Measurements from ENCODE around the gene ZBTB26.

ZBTB26 gene

GRCh38 chr9:122931226-122932121 lies at the start of gene ZBTB26:
ZBTB26 (minus strand) TSS chr9:122931512; CDS start chr9:122919934, 11,578 bp downstream.
- peak; percentile 90 for DNase-seq

DNA sequence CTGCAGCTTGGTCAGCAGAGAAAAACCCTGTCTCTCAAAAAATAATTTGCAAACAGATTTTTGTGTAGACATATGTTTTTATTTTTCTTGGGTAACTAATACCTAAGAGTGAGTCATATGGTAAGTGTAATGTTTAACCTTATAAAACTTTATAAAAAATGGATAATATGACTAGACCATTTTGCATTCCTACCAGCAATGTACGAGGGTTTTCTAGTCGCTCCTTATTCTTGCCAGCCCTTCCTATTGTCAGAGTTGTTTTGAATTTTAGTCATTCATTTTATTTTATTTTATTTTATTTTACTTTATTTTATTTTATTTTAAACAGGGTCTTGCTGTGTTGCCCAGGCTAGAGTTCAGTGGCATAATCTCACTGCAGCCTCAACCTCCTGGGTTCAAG lies 47.3 kb upstream of the ZBTB26 start:
- DNase-seq = no peak

- no peak for DNase-seq
Measured at GRCh38 chr9:122975196-122975595, 43.9 kb upstream of the ZBTB26 start.

DNA sequence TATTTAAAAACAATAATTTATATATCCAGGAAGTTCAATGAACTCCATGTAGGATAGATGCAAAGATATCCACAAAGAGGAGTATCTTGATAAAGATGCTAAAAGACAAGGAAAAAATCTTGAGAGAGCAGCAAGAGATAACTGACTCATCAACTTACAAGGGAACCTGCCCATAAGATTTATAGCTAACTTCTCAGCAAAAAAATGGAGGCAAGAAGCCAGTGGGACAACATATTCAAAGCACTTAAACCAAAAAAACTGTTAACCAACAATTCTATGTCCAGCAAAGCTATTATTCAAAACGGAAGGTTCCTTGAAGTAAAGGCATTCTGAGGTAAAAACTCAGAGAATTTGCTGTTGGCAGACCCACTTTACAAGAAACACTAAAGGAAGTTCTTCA lies 29.8 kb upstream of the ZBTB26 start:
- DNase-seq = no peak

GRCh38 chr9:122955961-122956360 lies 24.6 kb upstream of the ZBTB26 start:
- DNase-seq = no peak

DNA sequence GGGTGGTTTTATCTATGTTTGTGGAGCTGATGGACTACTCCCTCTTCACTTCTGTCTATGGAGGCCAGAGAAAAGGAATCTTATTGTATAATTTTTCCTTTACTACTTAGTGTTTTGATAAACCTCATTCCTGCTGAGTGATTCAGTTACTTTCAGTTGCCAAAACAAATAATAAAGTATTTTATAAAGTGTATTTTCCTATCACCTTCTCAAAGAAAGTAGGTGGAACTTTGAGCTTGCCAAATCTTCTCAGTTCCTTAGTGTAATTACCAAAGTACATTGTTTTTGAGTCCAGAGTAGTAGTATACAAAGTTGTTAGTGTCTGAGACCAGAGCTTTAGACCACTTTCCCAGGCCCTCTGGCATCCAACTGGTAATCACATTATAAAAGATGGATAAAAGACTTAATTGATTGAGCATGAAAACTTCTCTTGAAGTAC lies 23.0 kb upstream of the ZBTB26 start:
- no peak for DNase-seq

DNA sequence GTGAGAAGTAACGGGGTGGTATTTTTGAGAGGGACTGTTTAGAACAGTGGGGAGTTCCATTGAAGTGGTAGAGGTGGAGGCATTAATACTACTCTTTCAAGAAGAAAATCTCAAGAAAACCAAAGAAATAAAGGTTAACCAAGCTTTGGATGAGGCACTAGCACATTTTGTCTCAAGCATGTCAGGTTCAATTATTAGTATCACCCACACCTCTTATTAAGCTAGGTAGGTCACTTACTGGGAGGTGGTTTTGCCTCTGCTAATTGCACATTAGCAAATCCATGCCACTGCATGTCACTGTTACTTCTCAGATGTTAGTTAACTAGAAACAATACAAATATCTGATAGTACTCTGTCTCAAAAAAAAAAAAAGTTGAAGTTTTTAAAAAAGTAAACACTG lies 19.7 kb upstream of the ZBTB26 start:
- no peak for DNase-seq

- no peak for DNase-seq
Measured at GRCh38 chr9:122950263-122950662, 19.0 kb upstream of the ZBTB26 start.

DNA sequence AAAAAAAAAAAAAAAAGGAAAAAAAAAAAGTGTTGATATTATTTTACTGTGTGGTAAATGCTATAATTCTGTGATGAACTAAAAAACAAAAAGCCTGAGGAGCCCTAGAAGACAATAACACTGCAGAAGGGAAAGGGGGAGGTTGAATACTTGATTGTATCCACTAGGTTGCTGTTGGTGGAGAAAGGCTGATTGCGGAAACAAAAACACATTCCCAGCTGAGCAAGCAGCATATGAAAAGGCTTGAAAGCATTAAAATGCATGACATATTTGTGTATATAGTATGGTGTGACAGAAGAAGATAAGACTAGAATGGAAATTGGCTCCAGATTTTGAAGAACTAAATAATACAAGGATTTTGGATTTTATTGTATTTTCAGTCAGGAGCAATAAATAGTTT lies 18.4 kb upstream of the ZBTB26 start:
- no peak for DNase-seq

GRCh38 chr9:122948313-122948712 lies 17.0 kb upstream of the ZBTB26 start:
- DNase-seq = no peak

- no peak for DNase-seq
Measured at GRCh38 chr9:122946461-122947005, 15.2 kb upstream of the ZBTB26 start.

GRCh38 chr9:122944960-122945888 lies 13.9 kb upstream of the ZBTB26 start:
- DNase-seq = no peak

DNA sequence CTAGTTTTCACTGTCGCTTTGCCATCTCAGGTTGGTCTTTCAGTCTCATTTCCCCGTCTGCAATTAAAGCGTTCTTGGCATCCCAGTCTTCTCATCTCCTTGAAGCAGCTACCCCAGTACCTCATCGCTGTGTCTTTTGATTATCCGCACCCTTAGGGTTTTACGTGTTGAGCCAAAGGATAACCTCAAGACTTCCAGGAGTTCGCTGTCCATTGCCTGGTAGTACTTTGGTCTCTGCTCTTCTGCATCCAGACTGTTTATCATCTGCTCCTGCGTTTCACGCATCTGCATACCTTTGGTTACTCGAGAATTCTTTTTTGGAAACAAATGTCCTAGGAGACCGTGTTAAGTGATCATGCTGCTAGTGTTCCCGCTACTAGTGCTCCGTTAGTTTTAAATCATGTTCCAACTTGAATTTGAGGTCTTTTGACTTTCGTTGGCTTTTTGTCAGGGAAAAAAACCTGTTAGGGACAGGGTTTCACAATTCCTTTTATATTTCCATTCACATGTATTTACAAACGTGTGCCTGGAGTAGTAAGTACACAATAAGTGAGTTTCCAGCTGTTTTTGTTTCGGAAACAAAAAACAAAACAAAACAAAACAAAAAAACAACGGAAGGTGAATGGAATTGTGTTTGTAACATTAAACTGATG lies 10.4 kb upstream of the ZBTB26 start:
- DNase-seq = no peak

DNA sequence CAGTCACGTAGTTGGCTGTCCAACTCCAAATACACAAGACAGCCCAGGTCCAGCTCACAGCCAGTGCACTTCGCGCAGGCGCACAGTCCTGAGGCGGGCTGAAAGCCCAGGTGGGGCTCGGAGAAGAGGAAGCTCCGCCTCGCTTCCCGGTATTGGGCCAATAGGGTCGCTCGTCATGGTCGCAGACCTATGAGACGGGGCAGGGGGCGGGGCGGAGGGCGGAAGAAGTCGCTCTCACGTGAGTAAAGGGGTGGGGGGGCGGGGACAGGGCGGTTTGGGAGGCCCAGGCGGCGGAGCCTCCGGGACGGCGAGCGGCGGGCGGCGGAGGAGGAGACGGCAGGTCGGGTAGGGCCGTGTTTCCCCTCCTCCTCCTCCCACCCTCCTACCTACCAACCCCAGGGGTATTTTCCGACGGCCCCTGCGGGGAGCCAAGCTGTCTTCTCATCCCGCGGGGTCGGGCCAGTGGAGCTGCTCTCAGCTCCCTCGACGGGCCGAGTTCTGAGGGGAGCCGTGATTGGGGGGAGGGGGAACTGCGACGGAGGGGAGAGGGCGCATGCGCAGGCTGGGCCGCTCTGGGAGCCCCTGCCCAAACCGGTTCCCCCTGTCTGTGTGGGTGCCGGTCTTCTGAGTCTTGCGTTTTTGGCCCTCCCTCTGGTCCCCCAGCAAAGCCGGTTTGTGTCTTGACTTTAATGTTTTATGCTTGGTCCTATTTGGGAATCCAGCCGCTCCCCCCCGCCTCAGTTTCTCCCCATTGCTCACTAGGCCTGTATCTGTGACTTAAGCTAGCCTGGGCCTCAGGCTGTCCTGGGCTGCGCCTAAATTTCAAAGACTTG lies 9.7 kb upstream of the ZBTB26 start, which contains the start of gene RABGAP1:
TSS of gene RABGAP1 (plus strand) at position 272 of the 833 bp plus-strand sequence. CDS start 16,040 bp downstream, outside the sequence.
- DNase-seq = peak; percentile 95

DNA sequence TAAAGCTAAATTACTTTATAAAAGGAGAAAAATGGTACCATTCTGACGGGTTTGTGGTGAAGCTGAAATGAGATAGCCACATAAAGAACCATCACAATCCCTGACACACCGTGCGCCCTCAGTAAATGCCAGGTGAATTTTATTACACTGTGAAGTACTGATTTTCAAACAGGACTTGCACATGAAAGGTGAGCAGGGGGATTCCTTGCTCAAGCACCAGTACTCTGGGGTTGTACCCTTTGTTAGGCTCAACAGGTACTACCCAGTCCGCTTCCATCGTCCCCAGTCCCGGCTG lies 9.1 kb upstream of the ZBTB26 start:
- no peak for DNase-seq

GRCh38 chr9:122939601-122940000 lies 8.3 kb upstream of the ZBTB26 start:
- no peak for DNase-seq

GRCh38 chr9:122936883-122937282 lies 5.6 kb upstream of the ZBTB26 start:
- no peak for DNase-seq

GRCh38 chr9:122936464-122936863 lies 5.2 kb upstream of the ZBTB26 start:
- DNase-seq = no peak

- DNase-seq = no peak
Measured at GRCh38 chr9:122930541-122931225, 629 bp downstream of the ZBTB26 start.

DNA sequence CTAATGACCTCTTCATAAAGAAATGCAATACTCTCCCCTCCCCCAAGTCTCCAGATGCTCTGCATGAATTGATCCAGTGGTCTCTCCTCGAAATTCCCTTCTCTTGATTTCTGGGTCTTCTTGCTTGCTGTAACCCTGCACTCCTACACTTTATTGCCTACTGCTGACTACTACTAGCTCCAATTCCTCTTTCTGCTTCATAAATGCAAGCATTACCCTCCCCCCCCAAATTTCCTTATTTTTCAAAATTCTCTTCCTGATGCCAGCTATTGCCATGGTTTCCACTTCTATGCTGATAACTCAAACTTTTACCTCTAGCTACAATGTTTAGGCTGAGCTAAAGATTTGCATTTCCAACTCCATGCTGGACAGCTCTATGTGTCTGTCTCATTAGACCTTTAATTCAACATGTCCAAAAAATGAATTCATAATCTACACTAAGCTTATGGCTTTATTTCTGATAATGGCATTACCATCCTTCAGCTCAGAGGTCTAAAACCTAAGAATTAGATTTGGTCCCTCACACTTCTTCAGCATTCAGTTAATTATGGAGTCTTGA lies 1.4 kb downstream of the ZBTB26 start:
- DNase-seq = no peak

DNA sequence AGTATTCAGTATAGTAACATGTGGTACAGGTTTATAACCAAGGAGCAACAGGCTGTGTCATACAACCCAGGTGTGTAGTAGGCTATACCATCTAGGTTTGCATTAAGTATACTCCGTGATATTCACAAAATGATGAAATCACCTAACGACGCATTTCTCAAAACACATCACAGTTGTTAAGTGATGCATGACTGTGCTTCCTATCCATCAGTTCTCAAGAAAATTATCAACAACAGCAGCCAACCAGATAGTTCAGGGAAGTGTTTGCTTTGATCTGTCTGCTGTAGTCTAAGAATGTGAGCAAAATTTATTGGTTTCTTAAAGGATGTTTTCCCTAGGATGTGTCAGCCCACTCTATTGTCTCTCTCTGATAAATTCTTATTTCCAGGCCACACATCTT lies 7.4 kb downstream of the ZBTB26 start:
- no peak for DNase-seq

All from NCI-H1105 treated with DMSO at 0.1 percent for 48 hours (cell line).